GM19025 (cell line): ENCODE results near the gene CECR2.
"Not testable (repeated sequence)": the region's sequence is repeated elsewhere in the genome, so short reads cannot be mapped to it uniquely, and the experiment has no call there.

Experiments used
- ATAC-seq: cut with Tn5 transposase; IDR thresholded peaks from one replicate; pipeline ENCODE4 v1.9.1; 2021; ENCODE audit warnings: mild to moderate bottlenecking, low read depth, moderate library complexity; ENCODE audit not compliant: unreplicated experiment

Gene CECR2

DNA sequence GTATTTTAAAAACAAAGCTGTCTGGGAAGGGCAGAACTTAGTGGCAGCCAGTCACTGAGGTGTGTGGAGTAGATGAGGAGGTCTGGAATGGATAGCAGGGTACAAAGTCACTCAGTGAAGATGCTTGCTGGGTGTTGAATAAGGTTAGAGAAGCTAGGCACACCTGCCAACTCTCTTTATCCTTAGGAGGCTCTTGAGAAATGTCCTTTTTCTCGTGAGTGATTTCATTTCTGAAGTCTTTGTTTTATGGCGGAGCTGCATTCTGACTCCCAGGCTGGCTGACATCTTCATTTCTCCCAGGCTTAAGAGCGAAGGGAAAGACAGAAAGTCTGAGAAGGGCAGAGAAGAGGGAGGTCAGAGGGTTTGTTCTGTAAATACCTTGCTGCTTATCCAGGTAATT lies 31.0 kb downstream of the CECR2 start:
- no peak for ATAC-seq

DNA sequence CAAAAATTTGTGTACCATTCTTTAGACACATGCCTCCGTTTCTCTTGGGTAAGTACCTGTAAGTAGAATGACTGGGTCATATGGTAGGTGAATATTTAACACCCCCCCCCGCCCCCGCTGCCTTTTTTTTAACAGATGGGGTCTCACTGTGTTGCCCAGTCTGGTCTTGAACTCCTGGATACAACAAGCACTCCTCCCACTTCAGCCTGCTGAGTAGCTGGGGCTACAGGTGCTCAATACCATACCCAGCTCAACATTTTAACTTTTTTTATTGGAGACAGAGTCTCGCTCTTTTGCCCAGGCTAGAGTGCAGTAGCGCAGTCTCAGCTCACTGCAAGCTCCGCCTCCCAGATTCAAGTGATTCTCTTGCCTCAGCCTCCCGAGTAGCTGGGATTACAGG lies 32.5 kb downstream of the CECR2 start:
- ATAC-seq: no peak

DNA sequence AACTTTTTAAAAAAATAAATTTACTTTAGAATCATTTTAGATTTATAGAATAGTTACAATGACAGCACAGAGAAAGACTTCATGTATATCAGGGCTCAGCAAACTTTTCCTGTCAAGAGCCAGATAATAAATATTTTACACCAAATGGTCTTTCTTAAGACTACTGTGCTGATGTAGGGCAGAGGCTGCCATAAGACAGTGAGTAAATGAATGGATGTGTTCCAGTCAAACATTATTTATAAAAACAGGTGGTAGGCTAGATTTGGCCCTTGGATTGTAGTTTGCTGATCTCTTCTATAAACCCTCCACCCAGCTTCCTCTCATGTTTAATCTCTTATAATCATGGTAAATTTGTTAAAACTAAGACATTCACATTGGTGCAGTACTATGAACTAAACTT lies 33.0 kb downstream of the CECR2 start:
- ATAC-seq: no peak

DNA sequence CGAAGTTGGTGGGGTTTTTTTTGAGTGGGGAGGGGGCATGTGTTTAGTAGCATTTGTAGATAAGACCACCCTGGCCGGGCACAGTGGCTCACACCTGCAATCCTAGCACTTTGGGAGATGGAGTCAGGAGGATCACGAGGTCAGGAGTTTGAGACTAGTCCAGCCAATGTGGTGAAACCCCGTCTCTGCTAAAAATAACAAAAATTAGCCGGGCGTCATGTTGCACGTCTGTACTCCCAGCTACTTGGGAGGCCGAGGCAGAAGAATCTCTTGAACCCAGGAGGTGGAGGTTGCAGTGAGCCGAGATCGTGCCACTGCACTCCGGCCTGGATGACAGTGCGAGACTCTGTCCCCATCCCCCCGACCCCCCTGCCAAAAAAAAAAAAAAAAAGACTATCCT lies 34.6 kb downstream of the CECR2 start:
- no peak for ATAC-seq

DNA sequence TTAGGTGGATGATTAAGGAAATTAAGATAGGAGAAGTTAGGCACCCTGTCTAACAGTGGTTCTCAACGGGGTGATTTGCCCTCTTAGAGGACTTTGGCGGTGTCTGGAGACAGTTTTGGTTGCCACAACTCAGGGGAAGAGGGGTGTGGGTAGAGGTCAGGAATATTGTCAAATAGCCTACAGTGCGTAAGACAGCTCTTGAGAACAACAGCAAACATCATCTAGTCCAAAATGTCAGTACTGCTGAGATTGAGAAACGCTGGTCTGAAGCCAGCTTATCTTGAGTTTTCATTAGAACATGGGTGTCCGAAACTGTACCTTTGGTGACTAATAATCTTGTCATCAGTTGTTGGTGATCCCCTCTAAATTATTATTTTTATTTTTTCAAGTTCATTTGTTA lies 38.4 kb downstream of the CECR2 start:
- no peak for ATAC-seq

DNA sequence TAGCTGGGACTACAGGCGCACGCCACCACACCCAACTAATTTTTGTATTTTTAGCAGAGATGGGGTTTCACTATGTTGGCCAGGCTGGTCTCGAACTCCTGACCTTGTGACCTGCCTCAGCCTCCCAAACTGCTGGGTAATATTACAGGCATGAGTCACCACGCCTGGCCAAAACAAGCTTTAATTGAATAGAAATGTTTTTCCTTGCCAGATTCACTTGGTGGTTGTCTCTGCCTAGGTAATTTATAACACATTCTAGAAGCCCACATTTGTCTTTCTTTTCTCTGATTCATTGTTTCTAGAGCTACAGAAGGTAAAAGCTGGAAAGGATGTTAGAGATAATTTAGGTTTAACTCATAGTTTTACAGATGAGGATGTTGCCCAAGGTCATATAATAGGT lies 41.3 kb downstream of the CECR2 start:
- no peak for ATAC-seq

DNA sequence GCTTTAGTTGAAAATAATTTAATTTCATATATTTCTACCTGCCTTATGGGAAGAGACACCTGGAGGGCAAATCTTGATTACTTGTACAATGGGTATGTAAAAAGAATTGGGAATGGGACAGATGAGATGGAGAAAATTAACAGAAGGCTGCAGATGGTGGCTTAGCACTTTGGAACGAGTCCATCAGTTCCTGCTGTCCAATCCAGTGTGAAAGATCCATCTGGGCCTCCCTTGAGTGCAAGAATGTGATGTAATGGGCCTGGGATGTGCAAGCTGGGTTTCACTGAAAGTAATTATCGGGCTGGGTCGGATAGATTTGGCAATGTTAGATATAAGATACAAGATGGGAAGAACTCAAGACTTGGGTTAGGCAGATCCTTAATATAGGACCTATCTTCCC lies 42.0 kb downstream of the CECR2 start:
- ATAC-seq: no peak

DNA sequence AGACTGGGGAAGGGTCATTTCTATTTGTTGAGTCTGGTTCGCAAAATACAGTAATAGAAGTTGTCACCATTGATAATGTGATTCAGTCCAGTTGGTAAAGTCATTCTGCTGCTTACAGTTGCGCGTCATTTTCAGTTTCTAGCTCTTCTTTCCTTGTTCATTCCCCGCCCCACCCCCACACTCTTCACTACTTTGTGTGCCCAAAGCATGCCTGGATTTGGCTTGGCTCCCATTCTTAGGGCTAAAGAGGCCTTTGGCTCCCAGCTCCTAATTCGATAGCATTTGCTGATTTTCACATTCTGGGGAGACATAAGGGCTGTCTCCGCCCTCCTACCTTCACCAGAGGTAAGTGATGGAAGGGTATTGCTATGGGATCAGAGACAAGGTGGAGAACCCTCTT lies 43.0 kb downstream of the CECR2 start:
- no peak for ATAC-seq

DNA sequence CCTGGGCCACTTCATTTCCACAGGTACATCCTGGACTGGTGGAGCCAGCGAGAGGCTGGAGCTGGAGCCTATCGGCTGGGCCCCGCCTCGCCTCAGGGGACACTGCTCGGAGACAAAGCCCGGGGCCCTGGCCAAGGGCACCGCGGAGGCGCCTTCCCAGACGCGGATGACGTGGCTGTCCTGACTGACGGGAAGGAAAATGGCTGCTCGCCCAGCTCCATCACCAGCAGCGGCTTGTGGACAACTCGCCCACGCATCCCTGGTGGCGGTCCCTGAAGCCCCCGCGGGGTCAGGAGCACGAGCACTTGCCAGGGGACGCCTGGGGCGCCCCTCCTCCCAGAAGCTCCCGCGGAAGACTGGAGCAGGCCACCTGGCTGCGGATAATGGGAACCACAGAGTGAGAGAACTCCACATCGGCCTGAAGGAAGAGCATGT lies 49.6 kb downstream of the CECR2 start:
- ATAC-seq: no peak

DNA sequence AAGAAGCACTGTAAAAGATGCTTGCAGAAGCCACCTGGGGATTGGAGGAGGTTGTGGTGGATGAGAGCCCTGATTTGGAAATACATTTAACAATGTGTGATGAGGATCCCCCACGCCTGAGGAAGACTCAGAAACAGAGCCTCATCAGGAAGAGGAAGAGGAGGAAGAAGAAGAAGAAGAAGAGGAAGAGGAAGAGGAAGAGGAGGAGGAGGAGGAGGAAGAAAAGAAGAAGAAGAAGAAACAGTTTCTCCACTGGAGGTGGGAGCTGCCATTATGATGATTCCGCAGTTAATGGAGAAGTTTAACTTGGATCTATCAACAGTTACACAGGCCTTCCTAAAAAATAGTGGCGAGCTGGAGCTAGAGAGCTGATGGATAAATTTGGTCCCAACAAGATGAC lies 50.1 kb downstream of the CECR2 start:
- ATAC-seq: no peak

DNA sequence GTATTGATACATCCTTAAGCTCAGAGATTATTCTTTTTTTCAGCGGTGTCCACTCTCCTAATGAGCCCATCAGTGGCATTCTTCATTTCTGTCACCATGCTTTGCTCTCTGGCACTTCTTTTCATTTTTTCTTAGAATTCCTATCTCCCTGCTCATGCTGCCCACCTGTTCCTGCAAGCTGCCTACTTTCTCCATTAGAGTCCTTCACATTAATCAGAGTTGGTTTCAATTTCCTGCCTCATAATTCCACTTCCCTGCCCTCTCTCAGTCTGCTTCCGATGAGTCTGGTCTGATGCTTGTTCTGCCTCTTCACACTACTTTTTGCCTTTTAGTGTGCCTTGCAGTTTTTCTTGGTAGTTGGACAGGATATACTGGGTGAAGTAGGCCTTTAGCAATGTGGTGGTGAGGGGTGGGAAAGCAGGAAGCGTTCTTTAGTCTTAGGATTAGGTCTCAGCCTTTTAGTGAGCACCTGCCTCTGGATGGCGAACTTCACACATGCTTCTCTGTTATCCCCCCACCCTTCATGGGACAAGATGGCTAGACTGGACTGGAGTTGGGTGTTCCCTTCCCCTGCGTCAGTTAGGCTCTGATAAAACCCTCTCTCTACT lies 53.6 kb downstream of the CECR2 start:
- no peak for ATAC-seq

DNA sequence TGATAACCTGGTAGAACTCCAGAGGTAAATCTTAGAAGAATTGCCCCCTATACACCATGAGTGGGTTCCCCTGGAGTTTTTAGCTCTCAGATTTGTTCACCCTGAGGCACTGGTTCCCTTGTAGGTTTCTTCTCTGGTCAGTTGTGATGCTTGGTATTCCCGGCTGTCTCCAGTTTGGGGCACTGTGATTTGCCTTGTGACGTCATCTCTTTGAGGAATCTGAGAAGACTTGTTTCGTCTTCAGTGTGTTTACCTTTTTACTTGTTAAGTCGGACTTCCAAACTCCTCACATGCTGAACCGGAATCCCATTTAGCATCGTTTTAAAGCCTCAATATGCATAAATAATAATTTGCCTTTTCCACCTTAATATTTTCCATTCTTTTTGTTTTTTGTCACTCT lies 54.4 kb downstream of the CECR2 start:
- no peak for ATAC-seq

DNA sequence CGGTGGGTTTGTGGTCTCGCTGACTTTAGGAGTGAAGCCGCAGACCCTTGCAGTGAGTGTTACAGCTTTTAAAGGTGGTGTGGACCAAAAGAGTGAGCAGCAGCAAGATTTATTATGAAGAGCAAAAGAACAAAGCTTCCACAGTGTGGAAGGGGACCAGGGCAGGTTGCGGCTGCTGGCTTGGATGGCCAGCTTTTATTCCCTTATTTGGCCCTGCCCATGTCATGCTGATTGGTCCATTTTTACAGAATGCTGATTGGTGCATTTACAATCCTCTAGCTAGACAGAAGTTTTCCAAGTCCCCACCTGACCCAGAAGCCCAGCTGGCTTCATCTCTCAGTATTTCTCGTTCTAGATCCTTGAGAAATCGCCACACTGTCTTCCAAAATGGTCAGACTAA lies 58.3 kb downstream of the CECR2 start:
- not testable (repeated sequence) for ATAC-seq

DNA sequence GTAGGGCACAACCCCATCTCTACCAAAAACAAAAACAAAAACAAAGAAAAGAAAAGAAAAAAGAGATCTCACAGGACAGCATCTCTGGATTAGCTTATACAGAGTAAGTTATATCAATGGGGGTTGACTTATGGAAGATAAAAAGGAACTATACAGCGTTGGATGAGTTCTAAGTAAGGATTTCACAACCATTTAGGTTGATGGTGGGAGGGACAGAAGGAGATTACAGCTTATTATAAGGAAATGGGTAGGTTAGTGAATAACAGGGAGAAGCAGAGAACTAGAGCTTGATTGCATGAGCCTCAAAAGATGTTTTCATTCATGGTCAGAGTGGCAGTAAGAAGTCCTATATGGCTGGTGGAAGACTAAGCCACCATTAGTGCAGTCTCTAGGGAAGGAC lies 60.3 kb downstream of the CECR2 start:
- no peak for ATAC-seq

DNA sequence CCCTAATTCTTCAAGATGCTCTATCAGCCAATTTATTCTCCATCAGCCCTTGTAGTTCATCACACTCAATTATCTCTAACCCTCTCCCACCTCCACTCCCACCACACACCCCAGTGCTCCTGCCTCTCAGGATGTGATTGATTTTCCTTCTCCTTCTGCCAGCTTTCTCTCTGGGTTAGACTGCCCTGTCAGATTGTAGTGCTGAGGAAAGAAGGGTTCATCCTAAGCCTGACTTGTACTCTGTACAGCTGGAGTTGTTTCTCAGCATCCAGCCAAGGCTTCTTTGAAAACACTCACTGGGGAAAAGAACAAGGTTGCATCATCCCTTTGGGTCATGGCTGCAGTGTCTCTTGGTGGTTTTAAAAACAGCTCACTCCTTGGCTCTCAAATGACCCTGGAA lies 61.2 kb downstream of the CECR2 start:
- no peak for ATAC-seq

DNA sequence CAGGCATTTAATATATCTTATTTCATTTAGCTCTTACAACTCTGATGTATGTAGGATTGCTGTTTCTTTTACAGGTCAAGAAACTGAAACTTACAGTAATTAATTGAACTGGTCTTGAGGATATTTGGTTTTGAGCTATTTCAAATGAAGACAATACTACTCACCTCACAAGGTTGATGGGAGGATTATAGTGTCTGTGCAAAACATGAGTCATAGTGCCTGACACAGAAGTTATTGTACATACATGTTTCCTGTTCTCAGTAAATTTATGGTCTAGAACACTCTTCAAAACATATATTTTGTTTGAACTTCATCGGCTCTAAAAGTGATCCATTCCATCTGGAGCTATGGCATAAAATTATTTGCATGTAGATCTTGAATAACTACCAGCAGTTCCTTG lies 61.9 kb downstream of the CECR2 start:
- ATAC-seq: no peak

DNA sequence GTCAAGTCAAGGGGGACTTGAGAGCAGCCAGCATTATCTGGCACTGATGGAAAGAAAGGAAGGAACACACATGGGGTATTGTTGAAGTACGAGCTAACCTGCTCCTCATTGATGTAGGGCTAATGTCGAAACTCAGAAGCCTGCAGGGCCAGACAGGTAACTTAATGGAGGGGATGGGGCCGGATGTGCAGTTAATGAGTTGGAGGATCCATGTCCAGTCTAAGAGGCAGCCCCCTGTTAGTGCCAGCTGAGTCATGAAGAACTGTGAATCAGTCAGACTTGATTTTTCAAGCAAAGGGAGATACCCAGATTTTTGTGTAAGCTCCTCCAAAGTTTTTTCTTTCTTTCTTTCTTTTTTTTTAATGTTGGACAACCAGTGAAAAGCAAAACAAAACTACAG lies 65.6 kb downstream of the CECR2 start:
- no peak for ATAC-seq

DNA sequence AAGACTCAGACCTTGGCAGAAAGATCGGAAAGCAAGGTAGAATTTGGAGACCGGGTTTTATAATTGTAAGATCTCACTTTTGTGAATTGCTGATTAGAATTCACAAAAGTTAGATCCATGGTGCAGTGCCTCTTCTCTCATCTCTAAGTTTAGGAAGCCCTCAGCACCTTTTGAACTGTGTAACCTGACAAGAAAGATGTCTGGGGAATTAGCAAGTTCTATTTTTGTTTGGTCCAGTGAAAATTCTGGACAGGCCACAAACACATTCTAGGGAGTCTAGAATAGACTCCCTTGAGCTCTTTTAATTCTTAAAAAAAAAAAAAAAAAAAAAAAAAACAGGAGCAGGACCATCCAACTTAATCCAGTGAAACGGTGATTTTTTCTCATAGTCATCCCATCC lies 66.1 kb downstream of the CECR2 start:
- ATAC-seq: no peak

DNA sequence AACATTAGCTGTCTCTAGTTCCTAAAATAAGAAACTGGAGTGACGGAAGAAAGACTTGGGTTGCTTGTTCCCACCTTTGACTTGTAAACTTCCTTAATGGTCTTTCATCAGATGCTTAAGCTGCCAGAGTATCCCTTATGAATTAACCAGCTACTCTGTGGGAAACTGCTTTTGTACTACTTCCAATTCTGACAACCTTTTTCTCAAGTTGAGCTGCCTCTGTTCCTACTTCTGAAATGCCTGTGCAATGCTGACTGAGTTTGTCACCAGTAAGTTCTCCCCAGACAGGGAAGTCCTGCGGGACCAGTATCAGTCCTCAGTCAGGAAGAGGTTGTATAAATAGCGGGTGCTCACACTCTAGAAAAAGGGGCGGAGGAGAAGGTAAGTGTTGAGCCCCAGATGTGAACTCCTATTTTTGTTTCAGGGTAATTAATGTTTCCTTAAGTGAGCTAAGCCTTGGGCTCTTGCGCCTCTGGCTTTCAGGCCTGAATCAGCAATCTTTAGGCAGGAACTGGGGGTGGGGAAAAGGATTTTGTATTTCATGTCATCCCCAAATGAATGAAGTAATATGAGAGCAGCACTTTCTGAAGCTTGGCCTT lies 67.2 kb downstream of the CECR2 start:
- ATAC-seq: no peak

DNA sequence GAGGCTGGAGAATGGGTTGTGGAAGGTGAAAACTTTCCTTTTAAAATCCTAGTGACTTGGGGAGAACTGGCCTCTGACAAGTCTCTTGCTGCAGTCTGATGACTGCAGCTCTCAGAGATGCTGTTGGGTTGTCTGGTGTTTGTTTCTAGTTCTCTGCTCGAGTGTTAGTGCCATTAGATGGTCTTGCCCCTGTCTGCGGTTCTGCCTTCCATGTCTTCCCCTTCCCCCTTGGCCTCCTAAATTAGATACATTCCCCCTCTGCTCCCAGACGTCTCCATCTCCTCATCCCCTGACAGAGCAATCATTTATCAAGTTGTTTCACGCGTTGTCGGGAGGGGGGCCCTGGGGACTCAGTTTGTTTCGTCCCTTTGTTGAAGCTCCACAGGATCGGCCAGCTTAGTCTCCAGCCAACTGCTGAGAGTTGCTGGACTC lies 67.7 kb downstream of the CECR2 start:
- no peak for ATAC-seq

DNA sequence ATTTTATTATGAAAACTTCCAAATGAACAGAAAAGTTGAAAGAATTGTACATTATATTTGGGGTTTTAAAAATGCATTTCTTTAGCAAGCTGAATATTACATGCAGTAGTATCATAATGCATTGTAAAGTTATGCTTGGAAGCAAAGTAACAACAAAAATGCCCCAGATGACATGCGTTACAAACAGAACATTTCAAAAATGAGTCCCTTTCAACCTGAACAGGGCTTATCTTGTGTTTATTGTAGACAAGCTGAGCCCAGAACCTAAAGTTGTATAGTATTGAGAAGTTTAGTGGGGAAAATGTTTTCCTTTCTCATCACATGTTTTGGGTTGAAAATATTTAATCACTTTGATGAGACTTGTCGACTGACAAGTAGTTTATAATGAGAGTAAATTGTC lies 68.8 kb downstream of the CECR2 start:
- ATAC-seq: no peak

DNA sequence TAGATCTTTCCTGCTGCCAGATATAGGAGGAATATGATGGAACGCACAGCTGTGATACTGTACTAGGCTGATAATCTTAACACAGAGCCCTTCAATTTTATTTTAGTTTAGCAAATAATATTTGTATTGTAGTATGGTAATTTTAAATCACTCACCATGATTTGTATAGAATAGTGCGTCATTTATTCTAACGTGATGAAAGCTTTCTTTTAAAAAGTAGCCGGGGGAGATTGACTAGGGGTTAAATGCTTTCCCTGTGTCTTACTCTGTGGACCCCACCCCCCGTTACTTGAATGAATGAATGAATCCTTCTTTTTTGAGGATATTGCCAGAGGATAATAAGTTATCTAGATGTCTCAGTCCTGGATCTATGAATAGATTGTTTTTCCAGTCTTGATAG lies 72.1 kb downstream of the CECR2 start:
- ATAC-seq: no peak
